Posterior cingulate gyrus (tissue), 11 donors: ENCODE data around the gene RBM4.
"Not testable (repeated sequence)": the region's sequence is repeated elsewhere in the genome, so short reads cannot be mapped to it uniquely, and the experiment has no call there.

Source experiments
- DNase-seq, 10 donors: peaks; one replicate each; pipeline versions ENCODE4 v3.0.0 to v3.0.0-alpha.2; 2020 to 2021; ENCODE audit warnings: mixed read lengths in 3 of 10
- intact Hi-C: fragments of 100-400 bp; cut with DNase I; formaldehyde crosslinking; loops from one replicate; pipeline ENCODE4 v1.15.1; 2023

The RBM4 gene, protein sequence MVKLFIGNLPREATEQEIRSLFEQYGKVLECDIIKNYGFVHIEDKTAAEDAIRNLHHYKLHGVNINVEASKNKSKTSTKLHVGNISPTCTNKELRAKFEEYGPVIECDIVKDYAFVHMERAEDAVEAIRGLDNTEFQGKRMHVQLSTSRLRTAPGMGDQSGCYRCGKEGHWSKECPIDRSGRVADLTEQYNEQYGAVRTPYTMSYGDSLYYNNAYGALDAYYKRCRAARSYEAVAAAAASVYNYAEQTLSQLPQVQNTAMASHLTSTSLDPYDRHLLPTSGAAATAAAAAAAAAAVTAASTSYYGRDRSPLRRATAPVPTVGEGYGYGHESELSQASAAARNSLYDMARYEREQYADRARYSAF

DNA sequence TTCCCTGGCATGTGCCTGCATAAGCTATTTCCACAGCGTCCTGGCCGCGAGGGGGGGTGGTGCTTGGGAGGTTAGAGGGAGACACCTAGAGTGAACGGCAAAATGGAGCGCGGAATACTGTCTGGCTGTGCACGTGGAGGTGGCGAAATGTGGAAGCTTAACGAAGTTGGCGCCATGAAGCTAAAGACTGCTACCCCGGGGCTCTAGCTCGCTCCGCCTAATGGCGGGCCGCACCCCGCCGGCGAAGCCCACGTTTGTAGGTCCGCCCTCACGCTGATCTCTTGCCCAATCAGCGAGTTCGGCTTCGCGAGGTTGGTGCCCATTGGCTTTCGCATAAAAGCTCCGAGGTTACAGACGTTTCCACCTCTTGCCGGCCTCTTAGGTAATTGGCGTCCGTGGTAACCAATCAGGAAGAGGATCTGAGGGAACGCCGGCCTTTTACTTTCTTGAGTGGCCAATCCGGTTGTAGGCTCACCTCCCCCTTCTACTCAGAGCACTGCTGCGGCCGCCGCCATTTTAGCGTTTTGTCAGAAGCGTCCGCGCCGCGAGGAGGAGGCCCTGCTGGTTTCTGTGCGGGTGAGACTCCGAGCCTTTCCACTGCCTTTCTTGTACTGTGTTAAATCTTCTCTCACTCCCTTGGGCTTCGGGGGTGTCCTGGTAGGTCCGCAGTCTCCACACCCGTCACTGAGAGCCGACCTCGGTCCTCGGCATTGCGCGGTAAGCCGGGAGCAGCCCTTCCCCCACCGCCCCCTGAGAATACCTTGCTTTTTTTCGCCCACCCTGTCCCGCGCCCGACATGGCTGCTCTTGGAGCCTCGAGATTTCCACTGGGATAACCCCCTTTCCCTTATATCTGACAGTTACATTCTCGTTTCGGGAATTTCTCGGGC, at the start of gene RBM4:
Gene RBM4 (plus strand): TSS at position 527 of the 889 bp plus-strand sequence. CDS start 1,009 bp downstream, outside the sequence.
- intact Hi-C loops: loop anchor here (1.0 to 2.0 kb wide), 3 partner anchors 22 to 46 kb away; partner anchors contain the start of genes CCDC87, CCS, RBM14 and RBM4B
- peak; percentile 97 to 100 (median 99) for DNase-seq

DNA sequence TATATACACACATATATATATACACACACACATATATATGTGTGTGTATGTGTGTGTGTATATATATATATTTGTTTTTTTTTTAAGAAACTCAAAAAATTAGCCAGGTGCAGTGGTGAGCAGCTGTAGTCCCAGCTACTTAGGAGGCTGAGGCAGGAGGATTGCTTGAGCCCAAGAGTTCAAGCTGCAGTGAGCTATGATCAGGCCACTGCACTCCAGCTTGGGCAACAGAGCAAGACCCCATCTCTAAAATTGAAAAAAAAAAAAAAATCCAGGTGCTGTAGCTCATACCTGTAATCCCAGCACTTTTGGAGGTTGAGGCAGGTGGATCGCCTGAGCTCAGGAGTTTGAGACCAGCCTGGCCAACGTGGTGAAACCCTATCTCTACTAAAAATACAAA, 49.2 kb upstream of the RBM4 start:
- DNase-seq: peak in 1 of 10 donors; percentile 10
- intact Hi-C loops: not testable (repeated sequence)

DNA sequence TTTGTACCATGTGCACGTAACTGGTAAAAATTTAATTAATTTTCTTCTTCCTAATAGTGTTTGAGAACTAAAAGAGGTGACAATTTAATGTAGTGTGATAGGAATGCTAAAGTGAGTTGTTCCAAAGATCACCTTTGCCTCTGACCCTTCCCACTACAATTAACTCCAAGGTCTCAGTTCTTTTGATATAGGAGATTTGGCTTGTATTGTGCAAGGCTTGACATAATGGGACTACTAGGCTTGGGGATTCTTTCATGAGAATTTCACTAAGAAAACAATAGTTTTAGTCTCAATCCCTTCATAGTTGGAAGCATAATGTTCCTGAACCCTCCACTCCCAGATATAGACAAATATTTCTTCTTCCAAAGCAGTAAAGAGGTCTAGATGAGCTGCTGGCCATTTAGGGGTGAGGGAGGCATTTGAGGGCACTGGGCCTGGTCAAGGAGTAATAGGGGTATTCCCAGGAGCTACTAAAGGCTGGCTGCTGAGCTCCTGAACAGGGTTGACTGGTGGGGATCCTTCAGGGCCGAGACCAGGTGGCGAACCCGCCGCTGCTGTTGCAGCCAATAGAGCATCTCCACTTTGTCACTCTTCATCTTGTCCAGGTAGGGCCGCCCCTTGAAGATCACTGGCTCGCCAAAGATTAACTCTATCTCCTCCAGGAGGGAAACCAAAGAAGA, 48.4 kb upstream of the RBM4 start:
- DNase-seq: peak in 1 of 10 donors; percentile 5
- intact Hi-C loops: no loop called here

DNA sequence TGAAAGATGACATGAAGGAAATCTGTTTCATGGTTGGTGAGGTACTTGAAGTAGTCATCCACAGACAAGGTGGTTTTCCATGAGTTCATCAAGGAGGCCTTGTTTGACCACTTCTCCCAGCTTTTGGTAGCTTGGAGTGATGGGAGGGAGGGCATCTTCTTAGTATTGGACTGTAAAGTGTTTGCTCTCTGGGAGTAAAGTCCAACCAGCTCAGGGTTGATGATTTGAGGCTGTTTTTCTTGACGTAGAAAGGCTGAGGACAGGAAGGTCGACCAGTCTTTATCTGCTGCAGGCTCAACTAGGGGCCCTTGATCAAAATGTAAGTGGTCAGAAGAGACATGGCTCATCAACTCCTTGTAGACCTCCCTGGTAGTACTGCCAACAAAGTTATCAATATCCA, 47.3 kb upstream of the RBM4 start:
- intact Hi-C loops: no loop called here
- no peak for DNase-seq

DNA sequence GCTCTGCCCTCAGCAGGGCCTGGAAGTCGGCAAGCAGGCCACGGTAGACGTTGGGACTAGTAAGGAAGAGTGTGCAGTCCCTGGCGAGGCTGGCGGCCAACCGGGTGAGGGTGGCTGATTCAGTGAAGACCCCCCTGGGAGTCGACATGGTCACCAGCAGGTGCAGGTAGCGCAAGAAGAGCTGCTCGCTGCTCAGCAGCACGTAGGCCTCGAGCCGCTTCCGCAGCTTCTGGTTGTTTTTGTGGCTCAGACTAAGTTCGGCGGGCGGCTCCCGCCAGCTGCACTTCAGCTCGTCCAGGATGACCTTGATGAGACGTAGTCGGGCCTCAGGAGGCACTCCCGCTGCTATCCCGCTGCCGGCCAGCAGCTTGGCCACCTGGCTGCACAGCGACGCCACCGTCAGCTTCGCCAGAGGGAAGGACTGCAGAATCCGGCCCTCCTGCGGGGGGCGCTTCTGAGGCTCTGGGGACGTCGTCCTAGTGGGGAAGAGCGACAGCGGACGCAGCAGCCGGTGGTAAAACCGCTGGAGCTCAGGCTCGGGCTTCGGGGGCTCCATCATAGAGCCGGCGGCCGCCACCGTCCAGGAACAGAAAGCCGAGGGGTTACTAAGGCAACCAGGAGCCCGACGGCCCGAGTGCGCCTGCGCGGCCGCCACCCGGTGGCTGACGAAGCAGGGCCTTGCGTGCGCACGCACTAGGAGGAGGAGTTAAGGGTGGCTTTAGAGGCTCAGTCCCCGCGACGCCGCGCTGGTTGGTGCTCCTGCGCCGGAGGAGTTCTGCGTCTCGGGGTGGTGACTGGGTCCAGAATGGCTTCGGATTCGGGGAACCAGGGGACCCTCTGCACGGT, 45.8 kb upstream of the RBM4 start, which contains the start of the genes CCDC87 and CCS:
Gene CCDC87 (minus strand): TSS at position 607 of the 846 bp plus-strand sequence. CDS start 48 bp downstream, at position 559.
Gene CCS (plus strand): TSS at position 729 of the 846 bp plus-strand sequence. CDS start 77 bp downstream, at position 806.
- intact Hi-C loops: loop anchor here (2.0 kb wide), 2 partner anchors 24 to 46 kb away; partner anchors contain the start of genes RBM14 and RBM4
- peak; percentile 92 to 99 (median 98) for DNase-seq

DNA sequence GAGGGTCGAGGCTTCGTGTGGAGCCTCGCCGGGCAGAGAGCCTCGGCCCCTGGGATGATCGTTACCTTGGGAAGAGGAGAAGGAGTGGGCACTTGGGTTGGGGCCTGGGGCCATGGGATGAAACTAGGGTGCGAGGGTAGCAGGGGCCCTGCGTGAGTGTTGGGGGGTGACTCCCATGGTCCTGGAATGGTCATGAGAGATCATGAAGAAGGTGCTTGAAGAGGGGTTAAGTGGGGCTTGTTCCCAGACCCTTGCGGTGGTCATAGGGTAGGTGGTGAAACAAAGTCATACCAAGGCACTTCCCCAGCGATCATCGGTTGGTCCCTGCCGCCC, 45.2 kb upstream of the RBM4 start:
- intact Hi-C loops: loop anchor here (2.0 kb wide), 2 partner anchors 24 to 46 kb away; partner anchors contain the start of genes RBM14 and RBM4
- DNase-seq: no peak

DNA sequence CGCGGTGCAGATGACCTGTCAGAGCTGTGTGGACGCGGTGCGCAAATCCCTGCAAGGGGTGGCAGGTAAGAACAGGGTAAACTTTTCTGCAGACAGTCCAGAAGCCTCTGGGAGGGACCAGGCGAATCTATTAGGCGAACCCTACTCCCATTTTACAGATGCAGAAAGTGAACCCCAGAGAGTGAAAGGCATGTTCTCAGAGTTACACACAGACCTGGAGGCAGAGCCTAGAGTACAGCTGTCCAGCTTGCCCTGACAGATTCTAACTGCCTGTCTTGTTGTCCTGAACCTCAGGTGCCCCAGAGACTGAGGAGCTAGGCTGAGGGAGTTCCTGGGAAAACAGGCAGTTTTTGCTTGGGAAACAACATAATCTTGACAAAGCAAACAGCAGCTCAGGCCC, 44.9 kb upstream of the RBM4 start:
- intact Hi-C loops: loop anchor here (2.0 kb wide), 2 partner anchors 23 to 45 kb away; partner anchors contain the start of genes RBM14 and RBM4
- no peak for DNase-seq

DNA sequence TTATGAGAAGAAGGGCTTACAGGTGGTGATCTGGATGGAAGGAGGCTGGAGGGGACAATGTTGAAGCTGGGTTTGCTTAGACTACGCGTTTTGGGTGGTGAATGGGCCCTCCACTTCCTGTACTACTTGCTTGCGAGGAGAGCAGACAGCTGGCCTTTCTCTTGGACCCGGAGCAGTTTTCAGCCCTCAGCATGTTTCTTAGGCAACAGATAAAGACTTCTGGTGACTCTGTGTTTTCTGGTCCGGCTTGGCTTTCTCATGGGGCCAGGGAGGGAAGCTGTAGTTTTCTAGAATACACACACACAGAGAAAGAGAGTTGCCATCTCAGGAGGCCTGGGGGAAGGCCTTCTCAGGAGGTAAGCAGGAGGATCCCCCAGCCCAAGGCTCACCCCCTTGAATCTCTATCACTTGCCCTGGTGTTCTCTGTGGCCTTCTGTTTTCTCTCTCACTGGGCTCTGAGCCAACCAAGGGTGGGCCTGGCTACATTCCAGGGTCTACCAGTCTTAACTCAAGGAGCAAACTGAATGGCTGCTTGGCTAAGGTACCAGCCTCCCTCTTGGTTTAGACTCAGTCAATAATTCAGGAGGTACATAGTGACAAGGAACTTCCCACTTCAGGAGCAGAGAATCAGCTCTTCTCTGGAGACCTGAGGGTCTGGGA, 43.1 kb upstream of the RBM4 start:
- DNase-seq: peak in 1 of 10 donors; percentile 81
- intact Hi-C loops: no loop called here

DNA sequence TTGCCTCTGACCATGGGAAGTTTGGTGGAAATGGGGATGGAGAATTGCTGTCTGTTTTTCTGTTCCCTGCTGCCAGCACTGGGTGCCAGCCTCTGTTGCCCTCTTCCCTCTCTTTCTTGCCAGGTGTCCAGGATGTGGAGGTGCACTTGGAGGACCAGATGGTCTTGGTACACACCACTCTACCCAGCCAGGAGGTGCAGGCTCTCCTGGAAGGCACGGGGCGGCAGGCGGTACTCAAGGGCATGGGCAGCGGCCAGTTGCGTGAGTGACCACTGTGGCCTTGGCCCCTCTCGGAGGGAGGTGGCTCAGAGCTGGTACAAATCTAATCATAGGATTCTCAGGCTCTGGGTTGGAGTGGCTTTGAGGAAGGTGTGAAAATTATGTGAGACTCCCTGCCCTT, 39.5 kb upstream of the RBM4 start:
- no peak for DNase-seq
- intact Hi-C loops: no loop called here

DNA sequence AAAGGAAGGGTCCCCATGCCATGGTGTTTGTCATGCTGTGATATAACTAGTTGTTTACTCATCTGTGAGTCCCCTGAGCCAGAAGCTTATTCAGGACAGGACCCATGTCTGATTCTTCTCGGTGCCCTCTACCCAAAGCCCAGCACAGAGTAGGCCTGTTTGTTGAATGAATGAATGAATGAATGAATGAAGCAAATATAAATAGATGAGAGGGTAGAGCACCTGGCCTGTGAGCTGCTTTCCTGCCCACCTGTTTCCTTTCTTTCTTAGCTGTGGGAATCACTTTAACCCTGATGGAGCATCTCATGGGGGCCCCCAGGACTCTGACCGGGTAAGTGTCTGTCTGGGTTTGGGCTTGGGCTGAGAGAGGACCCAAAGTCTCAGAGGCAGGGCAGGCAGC, 38.3 kb upstream of the RBM4 start:
- intact Hi-C loops: no loop called here
- no peak for DNase-seq

DNA sequence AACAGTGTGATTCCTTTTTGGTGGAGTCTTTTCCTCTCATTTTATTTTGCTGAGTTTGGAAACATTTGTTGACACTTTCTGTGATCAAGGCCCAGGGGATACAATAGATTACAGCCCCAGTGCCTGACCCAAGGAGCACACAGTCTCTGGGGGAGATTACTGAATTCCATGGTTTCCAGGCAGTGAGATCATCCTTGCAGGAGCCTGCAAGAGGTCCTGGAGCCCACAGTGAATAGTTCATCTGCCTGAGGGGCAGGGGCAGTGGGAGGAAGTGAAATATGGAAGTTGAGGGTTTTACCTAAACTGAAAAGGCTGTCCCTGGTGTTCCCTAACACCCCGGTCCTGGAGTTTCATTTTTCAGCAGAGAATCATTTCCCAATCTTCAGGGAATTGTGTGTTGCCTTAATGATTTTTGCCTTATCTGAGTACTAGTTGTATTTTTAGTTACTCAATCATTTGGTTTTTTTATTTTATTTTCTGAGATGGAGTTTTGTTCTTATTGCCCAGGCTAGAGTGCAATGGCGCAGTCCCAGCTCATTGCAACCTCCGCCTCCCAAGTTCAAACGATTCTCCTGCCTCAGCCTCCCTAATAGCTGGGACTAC, 37.8 kb upstream of the RBM4 start:
- intact Hi-C loops: no loop called here
- no peak for DNase-seq

DNA sequence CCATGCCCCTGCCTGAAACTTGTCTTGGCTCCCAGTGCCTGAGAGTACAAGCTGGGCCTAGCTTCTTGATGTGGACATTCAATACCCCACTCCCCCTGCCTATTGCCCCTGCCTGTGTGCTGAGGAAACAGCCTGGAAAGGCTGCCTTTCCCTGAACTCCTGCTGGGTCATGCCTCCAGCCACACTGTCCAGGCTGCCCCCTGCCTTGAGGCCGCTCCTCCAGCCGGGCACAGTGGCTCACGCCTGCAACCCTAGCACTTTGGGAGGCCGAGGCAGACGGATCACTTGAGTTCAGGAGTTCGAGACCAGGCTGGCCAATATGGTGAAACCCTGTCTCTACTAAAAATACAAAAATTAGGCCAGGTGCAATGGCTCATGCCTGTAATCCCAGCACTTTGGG, 35.4 kb upstream of the RBM4 start:
- intact Hi-C loops: no loop called here
- no peak for DNase-seq

DNA sequence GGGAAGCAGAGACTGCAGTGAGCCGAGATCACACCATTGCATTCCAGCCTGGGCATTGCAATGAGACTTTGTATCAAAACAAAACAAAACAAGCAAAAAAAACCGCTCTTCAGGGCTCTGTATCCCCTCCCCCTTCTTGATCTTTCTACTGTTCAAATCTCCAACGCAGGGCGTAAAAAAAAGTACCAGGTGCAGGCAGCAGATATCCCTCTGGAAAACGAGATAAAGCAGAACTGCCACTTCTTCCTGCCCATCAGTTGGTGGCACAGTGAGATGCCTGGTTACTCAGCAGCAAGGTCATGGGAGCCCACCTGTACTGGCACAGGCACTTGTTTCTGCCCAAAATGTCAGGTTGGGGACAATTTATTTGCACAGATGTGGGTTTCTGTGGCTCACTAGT, 34.3 kb upstream of the RBM4 start:
- no peak for DNase-seq
- intact Hi-C loops: no loop called here

DNA sequence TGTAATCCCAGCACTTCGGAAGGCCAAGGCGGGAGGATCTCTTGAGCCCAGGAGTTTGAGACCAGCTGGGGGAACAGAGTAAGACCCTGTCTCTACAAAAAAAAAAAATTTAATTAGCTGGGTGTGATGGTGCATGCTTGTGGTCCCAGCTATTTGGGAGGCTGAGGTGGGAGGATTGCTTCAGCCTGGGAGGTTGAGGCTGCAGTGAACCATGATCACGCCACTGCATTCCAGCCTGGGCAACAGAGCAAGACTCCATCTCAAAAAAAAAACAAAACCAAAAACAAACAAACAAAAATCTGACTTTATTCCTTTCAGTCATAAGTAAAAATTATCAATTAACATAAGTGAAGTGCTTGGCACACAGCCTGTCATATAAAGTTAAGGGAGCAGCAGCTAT, 31.9 kb upstream of the RBM4 start:
- DNase-seq, intact Hi-C loops: not testable (repeated sequence)

DNA sequence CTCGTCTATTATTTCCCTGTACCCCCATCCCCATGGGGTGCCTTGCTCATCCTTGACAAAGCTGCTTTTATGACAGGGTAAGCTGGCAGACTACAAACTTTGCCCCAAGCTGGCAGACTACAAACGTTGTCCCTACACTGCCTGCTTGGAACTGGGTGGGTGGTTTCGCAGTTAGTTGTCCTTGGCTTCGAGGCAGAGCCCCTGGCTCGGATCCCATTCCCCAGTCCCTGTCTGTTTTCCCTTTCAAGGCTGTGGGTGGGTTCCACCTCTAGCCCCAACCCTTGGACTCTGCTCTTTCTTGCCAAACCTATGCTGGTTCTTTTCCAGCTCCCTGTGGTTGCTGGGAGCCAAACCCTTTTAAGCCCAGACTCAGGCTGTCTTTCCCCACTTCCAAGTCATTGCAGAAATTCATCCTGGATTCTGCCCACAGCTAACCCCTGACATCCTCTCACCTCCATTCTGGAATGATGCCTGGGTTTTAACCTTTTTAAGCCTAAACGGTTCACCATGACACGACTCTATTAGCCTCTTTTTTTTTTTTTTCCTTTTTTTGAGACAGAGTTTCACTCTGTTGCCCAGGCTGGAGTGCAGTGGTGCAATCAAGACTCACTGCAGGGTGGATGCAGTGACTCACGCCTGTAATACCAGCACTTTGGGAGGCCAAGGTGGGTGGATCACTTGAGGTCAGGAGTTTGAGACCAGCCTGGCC, 31.2 kb upstream of the RBM4 start:
- peak in 4 of 10 donors; percentile 14 to 78 (median 43) for DNase-seq
- intact Hi-C loops: no loop called here

DNA sequence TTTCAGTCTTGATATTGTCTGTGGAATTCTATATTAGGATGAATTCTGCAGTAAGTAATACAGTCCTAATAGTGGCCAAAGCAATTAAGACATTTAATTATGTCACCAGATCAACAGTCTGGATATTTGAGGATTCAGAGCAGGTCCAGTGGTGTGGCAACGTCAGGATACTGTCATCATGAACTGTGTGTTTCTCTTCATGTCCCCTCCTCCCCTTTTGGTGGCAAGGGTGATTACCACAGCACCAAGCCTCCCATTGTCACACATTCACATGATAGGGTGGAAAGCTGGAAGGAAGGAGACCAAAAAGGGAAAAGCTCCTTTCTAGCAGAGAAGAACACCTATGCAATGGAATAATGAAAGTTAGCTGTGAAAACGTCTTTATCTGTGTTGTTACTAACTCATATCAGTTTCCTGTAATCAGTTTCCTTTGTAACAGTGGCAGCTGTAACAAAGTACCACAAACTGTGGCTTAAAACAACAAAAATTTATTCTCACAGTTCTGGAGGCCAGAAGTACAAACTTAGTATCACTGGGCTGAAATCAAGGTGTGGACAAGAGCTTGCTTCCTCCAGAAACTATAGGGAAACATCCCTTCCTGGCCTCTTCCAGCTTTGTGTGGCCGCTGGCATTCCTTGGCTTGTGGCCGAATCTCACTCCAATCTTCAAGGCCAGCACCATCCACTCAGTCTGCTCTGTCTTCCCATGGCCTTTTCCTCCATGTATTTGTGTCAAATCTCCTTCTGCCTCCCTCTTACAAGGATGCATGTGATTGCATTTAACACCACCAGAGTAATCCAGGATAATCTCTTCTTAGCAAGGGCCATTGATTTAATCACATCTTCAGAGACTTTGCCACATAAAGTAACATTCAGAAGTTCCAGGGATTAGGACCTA, 28.5 kb upstream of the RBM4 start:
- no peak for DNase-seq
- intact Hi-C loops: no loop called here

DNA sequence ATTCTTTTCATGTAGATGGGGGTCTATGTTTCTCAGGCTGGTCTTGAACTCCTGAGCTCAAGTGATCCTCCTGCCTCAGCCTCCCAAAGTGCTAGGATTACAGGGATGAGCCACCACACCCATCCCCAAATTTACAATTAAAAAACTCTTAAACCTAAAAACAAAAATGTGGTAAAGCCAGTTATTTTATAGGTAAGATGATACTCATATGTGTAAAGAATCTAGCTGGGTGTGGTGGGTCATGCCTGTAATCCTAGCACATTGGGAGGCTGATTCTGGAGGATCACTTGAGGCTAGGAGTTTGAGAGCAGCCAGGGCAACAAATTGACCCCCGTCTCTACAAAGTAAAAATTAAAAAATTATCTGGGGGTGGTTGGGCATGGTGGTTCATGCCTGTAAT, 26.0 kb upstream of the RBM4 start:
- intact Hi-C loops: no loop called here
- no peak for DNase-seq
